Peyer's patch (tissue), 4 donors: ENCODE data around the gene ACYP1. TPM values are rescaled to one million over a fixed set of nuclear protein-coding genes. Genes with fewer than 3 reads are reported as not detected.
"Not testable (repeated sequence)": the region's sequence is repeated elsewhere in the genome, so short reads cannot be mapped to it uniquely, and the experiment has no call there.

ENCODE experiments used
- DNase-seq, 3 donors: peaks; one replicate each; pipeline ENCODE4 v3.0.0-alpha.2; 2017 to 2019
- H3K27ac ChIP-seq, 4 donors: fragments of 200-600 bp; sonication (generic); one replicate each; pipeline ENCODE4 v1.5.1; 2016 to 2019
- H3K27me3 ChIP-seq, 2 donors: fragments of 200-600 bp; sonication (generic); one replicate each; pipeline ENCODE4 v1.5.1; 2019
- H3K36me3 ChIP-seq, 3 donors: fragments of 200-600 bp; sonication (generic); one replicate each; pipeline ENCODE4 v1.5.1; 2016 to 2019
- H3K4me1 ChIP-seq, 4 donors: fragments of 200-600 bp; sonication (generic); one replicate each; pipeline ENCODE4 v1.5.1; 2016 to 2019
- H3K4me3 ChIP-seq, 4 donors: fragments of 200-600 bp; sonication (generic); 1 replicate in 3 of 4; 2 replicates in 1 of 4; pipeline ENCODE4 v1.5.1; 2016 to 2019; ENCODE audit warnings: mild to moderate bottlenecking in 1 of 4
- H3K9me3 ChIP-seq, 4 donors: fragments of 200-600 bp; sonication (generic); one replicate each; pipeline ENCODE4 v1.5.1; 2016 to 2019; ENCODE audit warnings: mild to moderate bottlenecking in 1 of 4
- CTCF ChIP-seq, 6 experiments: fragments of 450-650 bp in 4 of 6; fragments of 200-600 bp in 2 of 6; sonication (generic) in 1 of 6; IDR thresholded peaks; one replicate each; pipeline ENCODE4 v1.5.1; 2017 to 2019; ENCODE audit warnings: antibody characterized with exemption in 6 of 6, mild to moderate bottlenecking in 3 of 6, moderate library complexity in 1 of 6
- POLR2A ChIP-seq, 2 donors: fragments of 450-650 bp; IDR thresholded peaks; one replicate each; pipeline ENCODE4 v1.5.1; 2017; ENCODE audit warnings: antibody characterized with exemption in 2 of 2, mild to moderate bottlenecking in 2 of 2, moderate library complexity in 2 of 2
- total RNA-seq, 4 donors: library from RNA; depleted of rRNA; stranded (reverse); fragments of >200 nt; gene quantifications; one replicate each; pipeline ENCODE4 v1.1.0, GENCODE V29; 2016

Gene ACYP1
- total RNA-seq, 4 donors from 2014 or later = 15.7 to 36.4 (median 25.0) TPM

- DNase-seq = peak; percentile 74 to 98 (median 95)
- peak within 1 kb of the TSS; percentile 71 to 95 (median 86) for H3K27ac ChIP-seq
- TF ChIP-seq POLR2A (IDR thresholded peaks at IDR 0.05) (peak; percentile 38 to 44), CTCF (IDR thresholded peaks at IDR 0.05) (no peak)
- H3K27me3 ChIP-seq = no peaks in the 10 kb centered on the region
- H3K4me3 ChIP-seq = peak within 1 kb of the TSS; percentile 42 to 62 (median 56)
- no peaks in the 10 kb centered on the region for H3K9me3 ChIP-seq
- H3K4me1 ChIP-seq = peaks cover 0 to 17% (median 0%) of the 10 kb centered on the region in 4 donors
- H3K36me3 ChIP-seq = no peaks in the 10 kb centered on the region
Measured at GRCh38 chr14:75069121-75069810, 5.4 kb upstream of the ACYP1 start, which contains the start of gene ZC2HC1C. Gene ZC2HC1C (plus strand): TSS chr14:75069641. CDS start chr14:75070574, 933 bp downstream.

- TF ChIP-seq CTCF (IDR thresholded peaks at IDR 0.05) (no peak), POLR2A (IDR thresholded peaks at IDR 0.05) (no peak)
- peaks cover 0 to 17% (median under 1%) of the 10 kb centered on the region in 4 donors for H3K4me1 ChIP-seq
- H3K36me3 ChIP-seq = no peaks in the 10 kb centered on the region
- no peaks in the 10 kb centered on the region for H3K9me3 ChIP-seq
- peak overlapping the region; percentile 42 to 62 (median 56) for H3K4me3 ChIP-seq
- no peaks in the 10 kb centered on the region for H3K27me3 ChIP-seq
- DNase-seq = no peak
- peak overlapping the region; percentile 71 to 95 (median 86) for H3K27ac ChIP-seq
Measured at GRCh38 chr14:75068294-75069120, 4.7 kb upstream of the ACYP1 start.

GRCh38 chr14:75067765-75068164 lies 3.9 kb upstream of the ACYP1 start:
- H3K27me3 ChIP-seq, H3K36me3 ChIP-seq, H3K9me3 ChIP-seq, DNase-seq: not testable (repeated sequence)
- H3K4me3 ChIP-seq = peak overlapping the region in 2 of 4 donors; percentile 54 to 62
- H3K4me1 ChIP-seq = peaks cover 0 to 24% (median 2%) of the 10 kb centered on the region in 4 donors
- peak overlapping the region in 3 of 4 donors; percentile 71 to 95 (median 93) for H3K27ac ChIP-seq

- Histone ChIP-seq H3K4me1 (peaks cover 0 to 26% (median 2%) of the 10 kb centered on the region in 4 donors), H3K27me3 (no peaks in the 10 kb centered on the region), H3K27ac (no peak overlapping the region), H3K9me3 (no peaks in the 10 kb centered on the region), H3K4me3 (no peak overlapping the region), H3K36me3 (no peaks in the 10 kb centered on the region)
- no peak for DNase-seq
- TF ChIP-seq CTCF (IDR thresholded peaks at IDR 0.05) = no peak
- no peak for TF ChIP-seq POLR2A (IDR thresholded peaks at IDR 0.05)
Measured at GRCh38 chr14:75067212-75067611, 3.4 kb upstream of the ACYP1 start.

GRCh38 chr14:75066691-75067090 lies 2.9 kb upstream of the ACYP1 start:
- no peak overlapping the region for H3K4me3 ChIP-seq
- no peaks in the 10 kb centered on the region for H3K9me3 ChIP-seq
- no peak overlapping the region for H3K27ac ChIP-seq
- H3K27me3 ChIP-seq = no peaks in the 10 kb centered on the region
- peaks cover 0 to 26% (median 2%) of the 10 kb centered on the region in 4 donors for H3K4me1 ChIP-seq
- TF ChIP-seq CTCF (IDR thresholded peaks at IDR 0.05) (no peak), POLR2A (IDR thresholded peaks at IDR 0.05) (no peak)
- no peak for DNase-seq
- H3K36me3 ChIP-seq = no peaks in the 10 kb centered on the region

GRCh38 chr14:75064205-75064567 lies 362 bp upstream of the ACYP1 start:
- Histone ChIP-seq H3K36me3 (peaks cover 0 to 6% (median 0%) of the 10 kb centered on the region in 3 donors), H3K4me1 (peaks cover 0 to 19% (median 2%) of the 10 kb centered on the region in 4 donors), H3K27me3 (no peaks in the 10 kb centered on the region), H3K9me3 (no peaks in the 10 kb centered on the region), H3K4me3 (peak overlapping the region; percentile 79 to 90 (median 88)), H3K27ac (peak overlapping the region; percentile 81 to 87 (median 82))
- DNase-seq = no peak
- TF ChIP-seq CTCF (IDR thresholded peaks at IDR 0.05) (no peak), POLR2A (IDR thresholded peaks at IDR 0.05) (no peak)
